Esophagus muscularis mucosa (tissue), 4 donors: Measurements from ENCODE around the gene INSR. TPM values are rescaled to one million over a fixed set of nuclear protein-coding genes. Genes with fewer than 3 reads are reported as not detected.

Experiments
- DNase-seq: peaks from one replicate; pipeline ENCODE4 v3.0.0-alpha.2; 2017; ENCODE audit errors: extremely low spot score
- H3K27ac ChIP-seq, 4 donors: fragments of 200-600 bp; sonication (generic); replicated peaks in 1 of 4; 1 replicate in 3 of 4; 2 replicates in 1 of 4; pipeline ENCODE4 v1.5.1; 2016 to 2019; ENCODE audit warnings: mild to moderate bottlenecking in 1 of 4
- H3K27me3 ChIP-seq, 4 donors: fragments of 200-600 bp; sonication (generic); one replicate each; pipeline versions ENCODE4 v1.5.1 to v1.6.0; 2016 to 2019
- H3K36me3 ChIP-seq, 4 donors: fragments of 200-600 bp; sonication (generic); one replicate each; pipeline ENCODE4 v1.5.1; 2016 to 2019
- H3K4me1 ChIP-seq, 4 donors: fragments of 200-600 bp; sonication (generic); one replicate each; pipeline ENCODE4 v1.5.1; 2016 to 2019
- H3K4me3 ChIP-seq, 4 donors: fragments of 200-600 bp; sonication (generic); 1 replicate in 2 of 4; 2 replicates in 2 of 4; pipeline ENCODE4 v1.5.1; 2016 to 2019; ENCODE audit warnings: mild to moderate bottlenecking in 4 of 4, moderate library complexity in 1 of 4
- H3K9me3 ChIP-seq, 4 donors: fragments of 200-600 bp; sonication (generic); 1 replicate in 3 of 4; 2 replicates in 1 of 4; pipeline ENCODE4 v1.5.1; 2016 to 2019
- EP300 ChIP-seq: sonication (generic); formaldehyde crosslinking; IDR thresholded peaks from one replicate; pipeline ENCODE4 v1.6.1; 2017; ENCODE audit warnings: antibody characterized with exemption
- POLR2A ChIP-seq: fragments of 450-650 bp; IDR thresholded peaks from one replicate; pipeline ENCODE4 v1.6.1; 2017; ENCODE audit warnings: antibody characterized with exemption, moderate library complexity, mild to moderate bottlenecking, low read depth
- POLR2AphosphoS5 ChIP-seq, 2 donors: sonication (generic); formaldehyde crosslinking; IDR thresholded peaks; one replicate each; pipeline ENCODE4 v1.6.1; 2017; ENCODE audit warnings: antibody characterized with exemption in 2 of 2
- WGBS: methylation state at CpG from one replicate; pipeline ENCODE4 v1.1.5; 2018; 5-methylcytosine and 5-hydroxymethylcytosine counted together
- intact Hi-C: fragments of 100-400 bp; cut with DNase I; formaldehyde crosslinking; loops from one replicate; pipeline ENCODE4 v1.15.1; 2023
- total RNA-seq, 4 donors: library from RNA; depleted of rRNA; stranded (reverse); fragments of >200 nt; gene quantifications; one replicate each; pipeline versions ENCODE4 v1.1.0 to v1.2.1, GENCODE V29; 2016
- TF ChIP-seq, protein P1 (sequence below), 3 experiments: fragments of 200-600 bp in 2 of 3; fragments of 450-650 bp in 1 of 3; sonication (generic) in 2 of 3; IDR thresholded peaks; one replicate each; pipeline ENCODE4 v1.5.1; 2017 to 2019; ENCODE audit warnings: antibody characterized with exemption in 3 of 3, mild to moderate bottlenecking in 2 of 3, moderate library complexity in 1 of 3

Gene INSR
- total RNA-seq, 4 donors from 2014 or later, result 72.3 to 143 (median 92.5) TPM

DNA sequence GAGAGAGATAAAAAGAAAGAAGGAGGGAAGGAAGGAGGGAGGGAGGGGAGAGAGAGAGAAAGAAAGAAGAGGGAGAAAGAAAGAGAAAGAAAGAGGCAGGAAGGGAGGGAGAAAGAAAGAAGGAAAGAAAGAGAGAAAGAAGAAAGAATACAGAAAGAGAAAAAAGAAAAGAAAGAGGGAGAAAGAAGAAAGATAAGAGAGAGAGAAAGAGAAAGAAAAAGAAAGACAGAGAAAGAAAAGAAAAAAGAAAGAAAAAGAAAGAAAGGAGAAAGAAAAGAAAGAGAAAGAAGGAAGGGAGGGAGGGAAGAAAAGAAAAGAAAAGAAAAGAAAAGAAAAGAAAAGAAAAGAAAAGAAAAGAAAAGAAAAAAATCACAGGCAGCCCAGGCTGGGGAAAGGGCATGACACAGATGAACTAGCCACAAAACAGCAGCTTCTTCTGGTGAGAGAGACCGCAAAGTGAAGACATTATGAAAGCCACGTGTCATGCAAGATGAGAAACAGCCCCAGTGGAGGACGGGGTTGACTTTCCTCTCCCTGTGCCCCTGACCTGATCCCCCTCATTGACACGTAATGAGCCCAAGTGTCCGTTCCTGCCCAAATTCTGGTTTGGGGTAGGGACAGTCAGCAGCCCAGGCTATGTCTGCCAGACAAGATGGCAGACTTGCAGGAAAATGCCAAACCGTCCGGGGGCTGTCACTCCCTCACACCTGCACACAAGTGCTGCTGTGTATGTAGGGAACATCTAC is 102.1 kb downstream of the INSR start:
- DNase-seq, result no peak
- H3K27ac ChIP-seq, result no peak overlapping the region
- no peaks in the 10 kb centered on the region for H3K36me3 ChIP-seq
- H3K9me3 ChIP-seq, result no peaks in the 10 kb centered on the region
- H3K4me1 ChIP-seq, result peaks cover 21 to 27% (median 24%) of the 10 kb centered on the region in 4 donors
- no peaks in the 10 kb centered on the region for H3K27me3 ChIP-seq
- intact Hi-C loops, result no loop called here
- no peak for TF ChIP-seq POLR2A
- no peak for TF ChIP-seq EP300
- no peak for TF ChIP-seq POLR2AphosphoS5 (IDR thresholded peaks at IDR 0.05)
- TF ChIP-seq, protein P1, sequence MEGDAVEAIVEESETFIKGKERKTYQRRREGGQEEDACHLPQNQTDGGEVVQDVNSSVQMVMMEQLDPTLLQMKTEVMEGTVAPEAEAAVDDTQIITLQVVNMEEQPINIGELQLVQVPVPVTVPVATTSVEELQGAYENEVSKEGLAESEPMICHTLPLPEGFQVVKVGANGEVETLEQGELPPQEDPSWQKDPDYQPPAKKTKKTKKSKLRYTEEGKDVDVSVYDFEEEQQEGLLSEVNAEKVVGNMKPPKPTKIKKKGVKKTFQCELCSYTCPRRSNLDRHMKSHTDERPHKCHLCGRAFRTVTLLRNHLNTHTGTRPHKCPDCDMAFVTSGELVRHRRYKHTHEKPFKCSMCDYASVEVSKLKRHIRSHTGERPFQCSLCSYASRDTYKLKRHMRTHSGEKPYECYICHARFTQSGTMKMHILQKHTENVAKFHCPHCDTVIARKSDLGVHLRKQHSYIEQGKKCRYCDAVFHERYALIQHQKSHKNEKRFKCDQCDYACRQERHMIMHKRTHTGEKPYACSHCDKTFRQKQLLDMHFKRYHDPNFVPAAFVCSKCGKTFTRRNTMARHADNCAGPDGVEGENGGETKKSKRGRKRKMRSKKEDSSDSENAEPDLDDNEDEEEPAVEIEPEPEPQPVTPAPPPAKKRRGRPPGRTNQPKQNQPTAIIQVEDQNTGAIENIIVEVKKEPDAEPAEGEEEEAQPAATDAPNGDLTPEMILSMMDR (IDR thresholded peaks at IDR 0.05), result no peak
- WGBS, result 51% methylated on average over 7 of the region's 7 CpGs
- H3K4me3 ChIP-seq, result no peak overlapping the region

DNA sequence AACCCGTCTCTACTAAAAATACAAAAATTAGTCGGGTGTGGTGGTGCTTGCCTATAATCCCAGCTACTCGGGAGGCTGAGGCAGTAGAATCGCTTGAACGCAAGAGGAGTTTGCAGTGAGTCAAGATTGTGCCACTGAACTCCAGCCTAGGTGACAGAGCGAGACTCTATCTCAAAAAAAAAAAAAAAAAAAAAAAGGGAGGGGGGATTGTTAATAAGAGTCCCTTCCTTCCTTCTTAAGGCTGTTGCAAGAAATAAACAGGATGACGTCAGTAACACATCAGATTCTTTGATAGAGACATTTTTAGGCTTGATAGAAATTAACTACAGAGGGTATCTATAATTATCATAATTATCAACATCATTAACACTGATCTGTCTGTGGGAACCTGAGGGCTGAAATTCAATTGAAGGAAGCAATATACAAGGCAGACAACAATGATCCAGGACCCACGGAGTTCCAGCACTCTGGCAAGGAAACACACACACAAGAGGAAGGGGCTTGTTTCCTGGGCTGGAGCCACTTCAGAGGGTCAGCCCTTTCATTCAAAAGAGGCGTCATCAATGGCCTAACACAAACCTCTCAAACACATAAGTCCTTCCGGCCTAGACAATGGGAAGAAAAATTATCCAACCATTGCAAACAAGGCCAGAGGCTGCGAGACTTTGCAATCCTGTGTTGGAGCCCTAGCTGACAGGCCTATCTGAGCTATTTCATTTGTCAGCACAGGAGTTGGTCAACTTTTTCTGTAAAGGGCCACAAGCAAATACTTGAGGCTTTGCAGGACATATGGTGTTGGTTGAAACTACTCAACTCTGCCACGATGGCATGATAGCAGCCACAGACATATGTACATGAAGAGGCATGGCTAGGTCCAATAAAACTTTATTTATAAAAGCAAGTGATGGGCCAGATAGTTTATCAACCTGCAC is 105.2 kb downstream of the INSR start:
- DNase-seq, result no peak
- Histone ChIP-seq H3K36me3 (peaks cover 0 to 5% (median 4%) of the 10 kb centered on the region in 4 donors), H3K27me3 (no peaks in the 10 kb centered on the region), H3K27ac (peak overlapping the region in 1 of 4 donors; percentile 52), H3K4me1 (peaks cover 13 to 24% (median 20%) of the 10 kb centered on the region in 4 donors), H3K4me3 (no peak overlapping the region), H3K9me3 (no peaks in the 10 kb centered on the region)
- TF ChIP-seq, protein P1 (IDR thresholded peaks at IDR 0.05), result no peak
- TF ChIP-seq EP300 (no peak), POLR2AphosphoS5 (IDR thresholded peaks at IDR 0.05) (peak; percentile 32 to 53), POLR2A (no peak)
- intact Hi-C loops, result no loop called here
- WGBS, result 80% methylated on average over 12 of the region's 12 CpGs

DNA sequence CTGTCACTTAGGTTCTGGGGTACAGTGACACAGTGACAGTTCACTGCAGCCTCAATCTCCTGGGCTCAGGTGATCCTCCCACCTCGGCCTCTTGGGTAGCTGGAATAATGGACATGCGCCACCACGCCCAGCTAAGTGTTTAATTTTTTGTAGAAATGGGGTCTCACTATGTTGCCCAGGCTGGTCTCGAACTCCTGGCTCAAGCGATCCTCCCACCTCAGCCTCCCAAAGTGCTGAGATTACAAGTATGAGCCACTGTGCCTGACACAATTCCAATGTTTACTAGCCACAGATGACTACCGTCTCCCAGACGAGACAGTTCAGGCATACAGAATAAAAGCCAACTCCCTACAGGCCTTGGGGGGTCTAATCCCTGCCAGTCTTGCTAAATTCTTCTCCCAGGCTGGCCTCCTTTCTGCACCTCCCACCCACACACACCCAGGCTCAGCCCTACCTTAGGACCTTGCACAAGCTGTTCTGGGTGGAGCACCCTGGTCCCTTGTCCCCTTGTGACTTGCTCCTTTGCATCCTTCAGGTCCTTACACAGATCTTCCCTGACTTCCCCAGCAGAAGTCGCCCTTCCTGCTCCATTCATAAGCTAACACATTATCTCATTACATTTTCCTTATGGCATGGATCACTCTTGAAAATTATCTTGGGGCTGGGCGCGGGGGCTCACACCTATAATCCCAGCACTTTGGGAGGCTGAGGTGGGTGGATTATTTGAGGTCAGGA is 106.4 kb downstream of the INSR start:
- intact Hi-C loops, result no loop called here
- no peak for DNase-seq
- 90% methylated on average over 8 of the region's 10 CpGs for WGBS
- Histone ChIP-seq H3K36me3 (peaks cover 0 to 9% (median 8%) of the 10 kb centered on the region in 4 donors), H3K27me3 (no peaks in the 10 kb centered on the region), H3K4me3 (no peak overlapping the region), H3K27ac (no peak overlapping the region), H3K4me1 (peaks cover 22 to 36% (median 30%) of the 10 kb centered on the region in 4 donors), H3K9me3 (no peaks in the 10 kb centered on the region)
- TF ChIP-seq POLR2A, result no peak
- TF ChIP-seq, protein P1 (IDR thresholded peaks at IDR 0.05), result no peak
- TF ChIP-seq POLR2AphosphoS5 (IDR thresholded peaks at IDR 0.05), result no peak
- TF ChIP-seq EP300, result no peak

DNA sequence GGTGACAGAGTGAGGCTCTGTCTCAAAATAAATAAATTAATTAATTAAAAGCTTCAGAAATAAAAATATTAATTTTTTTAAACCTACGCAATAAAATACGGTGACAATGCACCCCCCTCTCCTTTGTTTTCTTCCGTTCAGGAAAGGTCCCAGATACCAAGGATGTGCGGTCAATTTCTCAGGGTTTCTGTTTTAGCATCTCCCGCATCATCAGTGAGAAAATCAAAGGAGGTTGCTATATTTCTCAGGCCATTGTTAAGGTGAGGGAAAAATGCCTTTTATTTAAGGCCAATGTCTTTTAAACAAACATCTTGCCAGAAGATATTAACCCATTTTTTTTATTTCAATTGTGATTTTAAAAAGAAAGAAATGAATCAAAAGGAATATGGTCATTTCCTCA is 111.7 kb downstream of the INSR start:
- intact Hi-C loops, result no loop called here

More for the DNA sequence above, 111.7 kb downstream of the INSR start:
- TF ChIP-seq POLR2A (no peak), EP300 (no peak)
- Histone ChIP-seq H3K4me1 (peaks cover 49 to 61% (median 57%) of the 10 kb centered on the region in 4 donors), H3K27ac (peak overlapping the region; percentile 68 to 75 (median 73)), H3K9me3 (no peaks in the 10 kb centered on the region), H3K36me3 (peaks cover 0 to 9% (median 8%) of the 10 kb centered on the region in 4 donors), H3K4me3 (peak overlapping the region in 1 of 4 donors; percentile 11), H3K27me3 (no peaks in the 10 kb centered on the region)
- no peak for DNase-seq
- WGBS, result 76% methylated on average over 5 of the region's 5 CpGs
